ENCODE measurements around the gene ASTL. TPM values are rescaled to one million over a fixed set of nuclear protein-coding genes. Genes with fewer than 3 reads are reported as not detected.

ASTL gene
- total RNA-seq, 4 donors from 2014 or later, result not detected

DNA sequence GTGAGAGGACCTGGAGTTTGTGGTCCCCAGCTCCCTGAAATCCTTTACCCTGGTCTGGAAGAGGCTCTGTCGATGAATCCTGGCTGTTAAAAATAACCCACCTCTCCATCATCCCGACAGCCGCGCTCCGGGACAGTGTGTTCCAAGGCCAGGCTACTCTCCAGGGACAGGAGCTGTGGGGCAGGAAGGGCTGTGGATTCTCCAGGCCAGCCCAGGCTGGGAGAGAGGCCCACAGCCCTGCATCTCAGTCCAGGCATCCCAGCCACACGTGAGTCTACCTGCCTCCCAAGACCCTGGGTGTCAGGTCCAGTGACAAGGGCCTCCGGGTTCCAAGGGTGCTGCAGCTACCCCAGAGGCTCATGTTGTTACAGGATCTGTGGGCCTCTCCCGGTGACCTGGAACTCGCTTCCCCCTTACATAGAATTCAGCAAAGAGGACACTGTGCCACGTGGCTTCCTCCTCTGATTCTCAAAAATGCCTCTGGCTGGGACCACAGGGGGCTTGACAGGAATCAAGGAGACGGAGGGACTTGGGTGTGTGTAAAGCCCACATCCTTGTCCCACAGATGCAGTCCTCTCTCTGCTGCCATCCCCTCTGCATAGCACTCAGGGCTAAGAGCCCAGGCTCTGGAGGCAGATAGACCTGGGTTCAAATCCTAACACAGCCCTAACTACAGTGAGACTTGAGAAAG lies 39.3 kb downstream of the ASTL start:
- peak; percentile 32 to 38 for DNase-seq
- H3K4me1 ChIP-seq, result no peaks in the 10 kb centered on the region
- peak overlapping the region; percentile 54 to 58 for H3K27ac ChIP-seq
- H3K27me3 ChIP-seq, result no peaks in the 10 kb centered on the region
- intact Hi-C loops (cut with DNase I; ENCODE audit: low total_unique reads), result no loop called here
- no peaks in the 10 kb centered on the region for H3K36me3 ChIP-seq
- H3K9me3 ChIP-seq, result no peaks in the 10 kb centered on the region
- TF ChIP-seq, protein P1, sequence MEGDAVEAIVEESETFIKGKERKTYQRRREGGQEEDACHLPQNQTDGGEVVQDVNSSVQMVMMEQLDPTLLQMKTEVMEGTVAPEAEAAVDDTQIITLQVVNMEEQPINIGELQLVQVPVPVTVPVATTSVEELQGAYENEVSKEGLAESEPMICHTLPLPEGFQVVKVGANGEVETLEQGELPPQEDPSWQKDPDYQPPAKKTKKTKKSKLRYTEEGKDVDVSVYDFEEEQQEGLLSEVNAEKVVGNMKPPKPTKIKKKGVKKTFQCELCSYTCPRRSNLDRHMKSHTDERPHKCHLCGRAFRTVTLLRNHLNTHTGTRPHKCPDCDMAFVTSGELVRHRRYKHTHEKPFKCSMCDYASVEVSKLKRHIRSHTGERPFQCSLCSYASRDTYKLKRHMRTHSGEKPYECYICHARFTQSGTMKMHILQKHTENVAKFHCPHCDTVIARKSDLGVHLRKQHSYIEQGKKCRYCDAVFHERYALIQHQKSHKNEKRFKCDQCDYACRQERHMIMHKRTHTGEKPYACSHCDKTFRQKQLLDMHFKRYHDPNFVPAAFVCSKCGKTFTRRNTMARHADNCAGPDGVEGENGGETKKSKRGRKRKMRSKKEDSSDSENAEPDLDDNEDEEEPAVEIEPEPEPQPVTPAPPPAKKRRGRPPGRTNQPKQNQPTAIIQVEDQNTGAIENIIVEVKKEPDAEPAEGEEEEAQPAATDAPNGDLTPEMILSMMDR (IDR thresholded peaks at IDR 0.05), result no peak
- no peak for TF ChIP-seq POLR2A (IDR thresholded peaks at IDR 0.05)
- H3K4me3 ChIP-seq, result no peak overlapping the region

DNA sequence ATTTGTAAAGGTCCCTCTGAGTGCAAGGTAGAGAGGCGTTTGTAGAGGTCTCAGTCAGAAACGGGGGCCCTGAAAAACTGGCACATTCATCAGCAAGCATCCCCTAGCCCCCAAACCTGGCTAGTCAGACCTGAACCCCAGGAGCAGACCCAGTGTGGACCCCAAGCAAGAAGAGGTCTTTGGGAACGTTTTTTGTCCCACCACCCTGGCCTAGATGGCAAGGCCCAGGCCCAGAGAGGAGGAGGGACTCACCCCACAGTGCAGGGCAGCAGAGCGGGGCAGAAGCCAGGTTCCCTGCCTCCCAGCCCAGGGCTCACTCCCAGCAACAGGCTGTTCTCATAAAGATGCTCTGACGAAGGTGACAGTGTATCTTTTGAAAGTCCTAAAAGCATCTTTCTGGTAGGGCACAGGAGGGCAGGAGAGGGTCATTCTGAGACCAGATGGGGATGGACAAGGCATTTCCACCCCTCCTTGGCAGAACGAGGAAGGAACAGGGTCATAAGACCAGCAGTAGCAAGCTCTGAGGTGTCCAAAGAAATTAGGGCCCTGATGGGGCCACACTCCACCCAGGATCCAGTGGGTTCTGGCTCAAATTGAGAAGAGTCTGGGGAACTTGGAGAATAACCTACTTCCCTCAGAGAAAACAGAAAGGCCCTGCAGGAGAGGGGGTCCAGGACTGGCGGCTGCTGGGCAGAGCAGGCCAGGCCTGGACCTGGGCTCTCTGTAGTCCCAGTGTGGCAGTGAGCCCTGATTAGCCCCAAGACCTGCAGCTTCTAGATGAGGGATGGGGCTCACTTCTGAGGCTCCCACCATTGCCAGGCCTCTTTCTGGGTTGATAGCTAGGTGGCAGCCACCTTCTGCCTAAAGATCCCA lies 40.1 kb downstream of the ASTL start:
- no peak for TF ChIP-seq POLR2A (IDR thresholded peaks at IDR 0.05)
- TF ChIP-seq, protein P1 (IDR thresholded peaks at IDR 0.05), result no peak
- peak in 1 of 2 donors; percentile 11 for DNase-seq
- Histone ChIP-seq H3K4me1 (no peaks in the 10 kb centered on the region), H3K27ac (peak overlapping the region; percentile 54 to 58), H3K36me3 (no peaks in the 10 kb centered on the region), H3K9me3 (no peaks in the 10 kb centered on the region), H3K27me3 (no peaks in the 10 kb centered on the region), H3K4me3 (no peak overlapping the region)
- intact Hi-C loops (cut with DNase I; ENCODE audit: low total_unique reads), result no loop called here

DNA sequence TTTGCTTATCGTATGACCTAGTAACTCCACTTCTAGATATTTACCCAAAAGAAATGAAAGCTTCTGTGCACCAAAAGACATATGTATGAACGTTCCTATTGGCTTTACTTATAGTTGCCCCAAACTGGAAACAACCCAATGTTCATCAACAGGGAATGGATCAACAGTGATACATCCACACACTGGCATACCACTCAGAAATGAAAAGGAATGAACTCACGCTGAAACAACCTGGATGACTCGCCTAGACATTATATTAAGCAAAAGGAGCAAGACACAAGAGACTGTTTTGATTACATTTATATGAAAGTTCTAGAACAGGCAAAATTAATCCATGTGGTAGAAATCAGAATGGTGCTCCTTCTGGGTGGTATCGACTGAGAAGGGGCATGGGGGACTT lies 40.9 kb downstream of the ASTL start:
- no peak overlapping the region for H3K4me3 ChIP-seq
- intact Hi-C loops (cut with DNase I; ENCODE audit: low total_unique reads), result no loop called here
- no peak overlapping the region for H3K27ac ChIP-seq
- no peak for TF ChIP-seq POLR2A (IDR thresholded peaks at IDR 0.05)
- TF ChIP-seq, protein P1 (IDR thresholded peaks at IDR 0.05), result no peak
- no peaks in the 10 kb centered on the region for H3K9me3 ChIP-seq
- H3K36me3 ChIP-seq, result no peaks in the 10 kb centered on the region
- DNase-seq, result no peak
- H3K27me3 ChIP-seq, result no peaks in the 10 kb centered on the region
- H3K4me1 ChIP-seq, result no peaks in the 10 kb centered on the region

DNA sequence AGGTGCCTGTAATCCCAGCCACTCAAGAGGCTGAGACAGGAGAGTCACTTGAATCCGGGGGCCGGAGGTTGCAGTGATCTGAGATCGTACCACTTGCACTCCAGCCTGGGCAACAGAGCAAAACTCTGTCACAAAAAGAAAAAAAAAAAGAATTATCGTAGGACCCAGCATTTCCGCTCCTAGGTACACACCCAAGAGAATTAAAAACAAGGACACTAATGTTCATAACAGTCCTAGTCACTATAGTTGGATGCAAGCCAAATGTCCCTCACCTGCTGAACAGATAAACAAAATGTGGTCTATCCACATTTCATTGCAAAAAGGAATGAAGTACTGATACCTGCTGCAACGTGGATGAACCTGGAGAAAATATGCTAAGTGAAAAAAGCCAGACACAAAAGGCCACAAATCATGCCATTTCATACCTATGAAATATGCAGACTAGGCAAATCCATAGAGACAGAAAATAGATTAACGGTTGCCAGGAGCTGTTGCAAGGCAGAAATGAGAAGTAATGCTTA lies 43.1 kb downstream of the ASTL start:
- Histone ChIP-seq H3K36me3 (no peaks in the 10 kb centered on the region), H3K9me3 (no peaks in the 10 kb centered on the region), H3K4me1 (no peaks in the 10 kb centered on the region), H3K27me3 (no peaks in the 10 kb centered on the region), H3K27ac (no peak overlapping the region), H3K4me3 (no peak overlapping the region)
- intact Hi-C loops (cut with DNase I; ENCODE audit: low total_unique reads), result no loop called here
- TF ChIP-seq, protein P1 (IDR thresholded peaks at IDR 0.05), result no peak
- no peak for TF ChIP-seq POLR2A (IDR thresholded peaks at IDR 0.05)
- no peak for DNase-seq

DNA sequence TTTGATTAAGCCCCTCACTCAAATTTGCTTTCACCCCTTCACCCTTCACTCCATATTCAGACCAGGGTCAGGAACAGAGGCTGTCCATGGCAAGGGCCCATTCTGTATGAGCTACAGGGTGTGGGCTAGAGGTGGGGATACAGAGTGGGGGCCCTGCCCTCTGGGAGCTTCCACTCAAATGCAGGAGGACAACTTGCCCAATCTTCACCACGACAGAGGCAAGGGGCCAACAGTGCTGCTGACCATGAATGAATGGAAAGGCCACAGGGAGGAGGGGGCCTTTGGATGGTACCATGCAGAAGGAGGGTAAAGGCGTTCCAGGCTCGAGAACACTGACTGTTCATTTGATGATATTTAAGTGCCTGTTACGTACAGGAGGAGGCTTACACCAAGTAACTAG lies 44.8 kb downstream of the ASTL start:
- H3K36me3 ChIP-seq, result no peaks in the 10 kb centered on the region
- no peaks in the 10 kb centered on the region for H3K9me3 ChIP-seq
- TF ChIP-seq, protein P1 (IDR thresholded peaks at IDR 0.05), result no peak
- no peak for TF ChIP-seq POLR2A (IDR thresholded peaks at IDR 0.05)
- intact Hi-C loops (cut with DNase I; ENCODE audit: low total_unique reads), result no loop called here
- DNase-seq, result peak in 1 of 2 donors; percentile 5
- no peak overlapping the region for H3K4me3 ChIP-seq
- H3K4me1 ChIP-seq, result no peaks in the 10 kb centered on the region
- no peaks in the 10 kb centered on the region for H3K27me3 ChIP-seq
- no peak overlapping the region for H3K27ac ChIP-seq

Measured in uterus (tissue), 4 donors.